ENCODE data around the gene ST8SIA5.

DNA sequence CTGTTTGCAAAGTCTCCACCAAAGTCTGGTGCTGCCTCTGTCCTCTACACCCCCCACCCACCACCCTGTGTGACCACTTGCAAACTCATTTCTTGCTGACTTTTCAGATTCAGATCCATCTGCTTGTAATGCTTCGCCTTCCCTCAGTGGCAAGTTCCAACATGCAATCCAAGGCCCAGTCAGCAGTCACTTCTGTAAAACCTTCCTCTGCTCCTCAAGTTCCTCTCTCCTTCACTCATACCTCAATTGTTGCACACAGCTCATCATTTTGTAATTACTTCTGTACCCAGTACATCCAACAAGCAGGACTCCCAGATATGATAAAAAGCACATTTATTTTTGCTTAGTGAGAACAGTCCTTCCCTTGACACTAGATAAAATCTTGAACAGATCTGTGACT lies 93.3 kb downstream of the ST8SIA5 start:
- TF ChIP-seq CTCF (IDR thresholded peaks at IDR 0.05; ENCODE audit: borderline replicate concordance, extremely low read depth, low read length, poor library complexity, severe bottlenecking) = no peak
- no peak for TF ChIP-seq EZH2 (IDR thresholded peaks at IDR 0.05; ENCODE audit: borderline replicate concordance, low read depth, low read length, severe bottlenecking)
